Natural killer cell treated with Interleukin-12 subunit alpha and Interleukin-12 subunit beta and Interleukin-15 and Interleukin-18, amount 100 ng/mL, for 72 hours (primary cell): Measurements from ENCODE around the gene FAM3A. TPM values are rescaled to one million over a fixed set of nuclear protein-coding genes. Genes with fewer than 3 reads are reported as not detected.

ENCODE experiments used
- ATAC-seq, 2 donors: fragments of 150-1000 bp; cut with Tn5 transposase in 1 of 2; sonication (Bioruptor Pico), chemical (Tn5 transposase) in 1 of 2; 2 replicates each; pipeline ENCODE4 v1.10.0; 2021
- DNase-seq: peaks from one replicate; pipeline ENCODE4 v3.0.0; 2022; ENCODE audit warnings: low spot score
- H3K27ac Mint-ChIP-seq, 2 donors: 1 replicate in 1 of 2; 2 replicates in 1 of 2; pipeline ENCODE4 v1.8.0; 2022; ENCODE audit warnings: mixed read lengths in 2 of 2, mild to moderate bottlenecking in 1 of 2, moderate library complexity in 1 of 2
- H3K27me3 Mint-ChIP-seq, 2 donors: 1 replicate in 1 of 2; 2 replicates in 1 of 2; pipeline ENCODE4 v1.8.0; 2022; ENCODE audit warnings: mixed read lengths in 2 of 2
- H3K36me3 Mint-ChIP-seq: one replicate; pipeline ENCODE4 v1.8.0; 2022; ENCODE audit warnings: mixed read lengths
- H3K4me1 Mint-ChIP-seq, 2 donors: 1 replicate in 1 of 2; 2 replicates in 1 of 2; pipeline ENCODE4 v1.8.0; 2022; ENCODE audit warnings: low read depth in 2 of 2, mixed read lengths in 2 of 2, mild to moderate bottlenecking in 1 of 2
- H3K4me3 Mint-ChIP-seq: one replicate; pipeline ENCODE4 v1.8.0; 2022; ENCODE audit warnings: mixed read lengths
- H3K9me3 Mint-ChIP-seq: 2 replicates; pipeline ENCODE4 v1.8.0; 2022; ENCODE audit warnings: mixed read lengths
- total RNA-seq, 2 donors: library from RNA; stranded (reverse); gene quantifications; one replicate each; pipeline ENCODE4 v1.2.3, GENCODE V29; 2022

Gene FAM3A
- total RNA-seq, 2 donors from 2014 or later = 28.5 to 41.1 TPM

DNA sequence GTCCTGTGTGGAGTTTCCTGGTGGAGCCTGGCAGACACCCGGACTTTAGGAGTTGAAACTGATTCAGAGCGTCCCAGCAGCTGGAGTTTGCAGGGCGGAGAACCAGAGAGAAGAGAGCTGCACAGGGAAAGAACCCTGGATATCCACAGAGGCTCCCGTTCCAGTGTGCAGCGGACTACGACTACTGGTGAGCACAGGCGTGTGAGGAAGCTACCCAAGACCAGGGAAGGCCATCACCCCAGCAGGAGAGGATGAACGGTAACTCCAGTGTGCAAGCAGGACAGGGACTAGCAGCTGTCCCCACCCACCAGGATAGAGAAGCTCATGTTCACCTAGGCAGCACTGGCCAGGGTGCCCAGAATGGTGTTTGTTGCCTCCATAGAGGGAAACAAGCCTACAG, 39.2 kb downstream of the FAM3A start:
- DNase-seq = no peak
- Mint-ChIP-seq H3K4me3 (no peak overlapping the region), H3K36me3 (no peaks in the 10 kb centered on the region), H3K27ac (no peak overlapping the region), H3K4me1 (peaks cover 6 to 7% of the 10 kb centered on the region in 2 donors), H3K9me3 (no peaks in the 10 kb centered on the region), H3K27me3 (no peaks in the 10 kb centered on the region)
- ATAC-seq = no peak

DNA sequence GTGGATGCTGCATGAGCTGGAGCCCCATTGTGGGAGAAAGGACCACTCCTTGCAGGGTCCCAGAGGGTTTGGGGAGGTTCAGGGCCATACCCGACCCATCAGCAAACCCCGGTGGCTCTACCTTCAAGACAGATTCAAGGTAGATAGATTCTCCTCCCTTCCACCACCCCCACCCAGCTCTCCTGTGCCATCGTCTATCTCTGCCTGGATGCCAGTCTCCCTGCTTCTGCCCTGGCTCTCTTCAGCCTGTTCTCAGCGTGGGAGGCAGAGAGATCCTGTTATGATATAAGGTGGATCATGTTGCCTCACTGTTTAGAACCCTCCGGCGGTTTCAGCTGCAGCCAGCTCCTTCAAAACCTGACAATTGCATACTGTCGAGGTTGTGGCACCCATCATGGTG, 42.3 kb downstream of the FAM3A start:
- no peaks in the 10 kb centered on the region for H3K36me3 Mint-ChIP-seq
- no peak overlapping the region for H3K27ac Mint-ChIP-seq
- DNase-seq = no peak
- no peak for ATAC-seq
- no peaks in the 10 kb centered on the region for H3K27me3 Mint-ChIP-seq
- no peaks in the 10 kb centered on the region for H3K9me3 Mint-ChIP-seq
- H3K4me1 Mint-ChIP-seq = peaks cover 0 to 3% of the 10 kb centered on the region in 2 donors
- H3K4me3 Mint-ChIP-seq = no peak overlapping the region

DNA sequence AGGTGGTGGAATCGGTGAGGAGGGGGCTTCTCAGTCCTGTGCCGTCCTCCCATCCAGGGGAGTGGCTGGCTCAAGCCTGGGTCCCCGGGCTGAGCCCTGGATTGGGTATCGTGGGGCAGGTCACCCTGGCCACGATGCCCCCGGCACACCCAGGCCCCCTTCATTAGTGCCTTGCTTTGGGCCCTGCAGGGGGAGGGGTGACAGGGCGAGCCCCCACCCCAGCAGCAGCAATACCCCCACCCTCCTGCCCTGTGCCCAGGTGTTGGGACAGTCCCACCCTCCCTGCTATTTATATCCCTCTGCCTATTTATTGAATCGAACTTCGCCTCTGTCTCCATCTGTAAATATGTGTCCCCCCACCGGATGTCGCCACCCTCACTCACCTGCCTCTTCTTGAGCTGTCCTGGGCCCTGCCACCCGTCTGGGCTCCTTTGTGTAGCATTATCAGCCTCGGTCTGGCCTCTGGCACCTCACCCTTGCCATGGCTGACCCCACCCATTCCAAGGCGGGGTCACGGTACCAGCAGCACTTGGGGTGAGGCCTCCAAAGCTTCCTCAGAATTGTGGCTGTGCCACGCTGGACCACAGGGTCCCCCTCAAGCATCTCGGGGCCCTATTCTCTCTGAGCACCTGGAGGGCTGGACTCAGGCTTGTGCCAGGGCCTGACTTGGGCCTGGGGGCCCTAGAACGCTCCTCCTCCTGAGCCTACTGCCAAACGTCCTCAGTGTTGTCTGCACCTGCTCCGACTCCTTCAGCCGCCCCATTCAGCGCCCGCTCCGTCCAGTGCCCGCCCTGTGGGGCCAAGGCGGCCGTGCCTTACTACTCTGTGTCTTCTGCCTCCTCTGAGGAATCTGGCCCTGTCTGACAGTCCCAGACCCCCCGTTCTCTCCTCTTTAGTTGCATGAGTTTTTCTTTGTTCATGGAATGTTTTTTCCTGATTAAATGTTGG, 43.1 kb downstream of the FAM3A start:
- H3K36me3 Mint-ChIP-seq = no peaks in the 10 kb centered on the region
- ATAC-seq = no peak
- H3K4me1 Mint-ChIP-seq = peaks cover 0 to 3% of the 10 kb centered on the region in 2 donors
- H3K9me3 Mint-ChIP-seq = no peaks in the 10 kb centered on the region
- no peaks in the 10 kb centered on the region for H3K27me3 Mint-ChIP-seq
- no peak overlapping the region for H3K4me3 Mint-ChIP-seq
- no peak for DNase-seq
- no peak overlapping the region for H3K27ac Mint-ChIP-seq

DNA sequence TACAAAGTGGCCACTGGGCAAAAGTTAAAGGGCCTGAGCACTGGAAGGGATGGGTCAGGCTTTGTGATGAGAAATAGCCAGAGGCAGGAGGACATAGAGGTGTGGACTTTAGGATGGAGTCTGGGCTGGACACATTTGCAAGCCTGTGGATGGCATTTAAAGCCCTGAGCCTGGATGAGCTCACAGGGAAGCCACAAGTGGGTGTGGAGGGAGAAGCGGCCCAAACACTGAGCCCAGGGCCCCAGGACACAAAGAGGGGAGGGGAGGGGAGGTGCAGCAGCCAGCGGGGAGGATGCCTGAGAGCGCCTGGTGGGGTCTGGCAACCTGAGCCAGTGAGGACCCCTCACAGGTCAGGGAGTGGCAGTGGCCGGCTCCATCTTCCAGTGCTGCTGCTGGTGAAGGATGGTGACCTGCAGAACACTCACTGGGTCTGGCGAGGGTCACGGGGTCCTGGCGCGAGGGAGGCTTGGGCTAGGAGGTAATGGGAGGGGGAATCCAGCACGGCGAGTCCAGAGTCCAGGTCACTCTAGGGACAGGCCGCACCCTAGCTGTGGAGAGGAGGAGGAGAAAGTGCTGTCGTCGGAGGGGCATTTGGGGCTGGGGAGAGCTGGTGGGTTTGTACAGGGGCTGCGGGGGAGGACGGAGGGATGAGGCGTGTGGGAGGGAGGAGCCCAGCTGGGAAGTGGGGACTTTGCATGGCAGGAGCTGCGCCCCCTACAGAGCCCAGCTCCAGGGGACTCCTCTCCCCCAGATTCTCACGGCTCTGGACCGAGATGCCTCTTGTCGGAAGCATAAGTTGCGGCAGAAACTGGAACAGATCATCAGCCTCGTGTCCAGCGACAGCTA, 44.0 kb downstream of the FAM3A start:
- DNase-seq = no peak
- Mint-ChIP-seq H3K4me3 (no peak overlapping the region), H3K27ac (no peak overlapping the region), H3K9me3 (no peaks in the 10 kb centered on the region), H3K27me3 (no peaks in the 10 kb centered on the region), H3K4me1 (peaks cover 0 to 3% of the 10 kb centered on the region in 2 donors), H3K36me3 (no peaks in the 10 kb centered on the region)
- no peak for ATAC-seq

DNA sequence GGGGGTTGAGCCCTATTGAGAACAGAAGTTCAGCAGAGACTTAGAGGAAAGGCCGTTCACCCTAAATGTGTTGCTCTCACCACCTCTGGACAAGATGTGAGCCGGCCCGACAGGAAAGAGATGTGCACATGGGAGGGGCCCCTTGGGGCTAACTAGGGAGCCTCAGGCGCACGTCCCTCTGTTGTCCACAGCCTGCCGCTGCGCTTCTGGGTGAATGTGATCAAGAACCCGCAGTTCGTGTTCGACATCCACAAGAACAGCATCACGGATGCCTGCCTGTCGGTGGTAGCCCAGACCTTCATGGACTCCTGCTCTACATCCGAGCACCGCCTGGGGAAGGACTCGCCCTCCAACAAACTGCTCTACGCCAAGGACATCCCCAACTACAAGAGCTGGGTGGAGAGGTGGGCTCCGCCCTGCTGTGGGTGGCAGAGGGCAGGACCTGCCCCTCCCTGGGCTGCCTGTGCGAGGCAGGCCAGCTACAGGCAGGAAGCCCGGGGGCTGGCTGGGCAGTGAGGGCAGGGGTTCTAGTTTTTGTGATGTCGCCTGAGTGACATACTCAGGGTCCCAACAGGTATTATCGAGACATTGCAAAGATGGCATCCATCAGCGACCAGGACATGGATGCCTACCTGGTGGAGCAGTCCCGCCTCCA, 45.0 kb downstream of the FAM3A start:
- Mint-ChIP-seq H3K9me3 (no peaks in the 10 kb centered on the region), H3K4me3 (no peak overlapping the region), H3K4me1 (peaks cover 0 to 3% of the 10 kb centered on the region in 2 donors), H3K27me3 (no peaks in the 10 kb centered on the region), H3K36me3 (no peaks in the 10 kb centered on the region), H3K27ac (no peak overlapping the region)
- ATAC-seq (no peak), DNase-seq (peak; percentile 28)

DNA sequence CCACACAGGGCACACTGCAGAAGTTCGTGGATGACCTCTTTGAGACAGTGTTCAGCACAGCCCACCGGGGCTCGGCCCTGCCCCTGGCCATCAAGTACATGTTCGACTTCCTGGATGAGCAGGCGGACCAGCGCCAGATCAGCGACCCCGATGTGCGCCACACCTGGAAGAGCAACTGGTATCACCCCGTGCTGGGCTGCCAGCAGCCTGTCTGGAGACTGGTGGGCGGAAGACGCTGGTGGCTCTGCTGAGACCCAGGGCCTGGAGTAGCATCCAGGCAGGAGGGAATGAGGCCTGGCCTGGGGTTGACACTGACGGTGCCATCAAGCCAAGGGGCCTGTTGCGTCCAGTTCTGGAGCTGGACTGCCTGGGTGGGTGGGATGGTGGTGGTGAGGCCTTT, 45.6 kb downstream of the FAM3A start:
- Mint-ChIP-seq H3K27me3 (no peaks in the 10 kb centered on the region), H3K27ac (no peak overlapping the region), H3K4me1 (peaks cover 0 to 3% of the 10 kb centered on the region in 2 donors), H3K36me3 (no peaks in the 10 kb centered on the region), H3K4me3 (no peak overlapping the region), H3K9me3 (no peaks in the 10 kb centered on the region)
- DNase-seq (peak; percentile 55), ATAC-seq (no peak)

DNA sequence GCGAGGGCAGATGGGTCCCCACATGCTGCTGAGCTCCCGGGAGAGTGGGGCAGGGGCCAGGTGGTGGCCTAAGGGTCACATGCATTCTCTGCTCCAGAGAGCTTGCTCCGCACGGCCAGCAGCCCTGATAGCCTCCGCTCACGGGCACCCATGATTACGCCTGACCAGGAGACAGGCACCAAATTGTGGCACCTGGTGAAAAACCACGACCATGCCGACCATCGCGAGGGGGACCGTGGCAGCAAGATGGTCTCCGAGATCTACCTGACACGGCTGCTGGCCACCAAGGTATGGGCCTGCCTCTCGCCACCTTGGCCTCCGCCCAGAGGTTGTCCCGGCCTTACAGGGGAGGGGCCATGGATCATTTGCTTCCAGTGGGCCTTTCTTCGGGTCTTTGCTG, 46.2 kb downstream of the FAM3A start:
- Mint-ChIP-seq H3K4me3 (no peak overlapping the region), H3K36me3 (no peaks in the 10 kb centered on the region), H3K4me1 (peaks cover 0 to 3% of the 10 kb centered on the region in 2 donors), H3K27me3 (no peaks in the 10 kb centered on the region), H3K9me3 (no peaks in the 10 kb centered on the region), H3K27ac (no peak overlapping the region)
- ATAC-seq (no peak), DNase-seq (peak; percentile 41)

DNA sequence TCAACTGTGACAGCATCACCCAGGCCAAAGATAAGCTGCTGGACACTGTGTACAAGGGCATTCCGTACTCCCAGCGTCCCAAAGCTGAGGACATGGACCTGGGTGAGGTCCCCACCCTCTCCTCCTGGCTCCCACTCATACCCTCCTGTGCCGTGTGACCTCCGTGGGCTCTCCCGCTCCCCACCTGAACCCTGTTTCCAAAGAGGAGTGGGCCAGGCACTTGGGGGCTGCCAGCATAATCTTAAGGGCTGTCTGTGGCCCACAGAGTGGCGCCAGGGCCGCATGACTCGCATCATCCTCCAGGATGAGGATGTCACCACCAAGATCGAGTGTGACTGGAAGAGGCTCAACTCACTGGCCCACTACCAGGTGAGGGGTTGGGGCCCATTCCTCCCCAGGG, 46.9 kb downstream of the FAM3A start:
- Mint-ChIP-seq H3K27me3 (no peaks in the 10 kb centered on the region), H3K4me3 (no peak overlapping the region)
- ATAC-seq = no peak

DNA sequence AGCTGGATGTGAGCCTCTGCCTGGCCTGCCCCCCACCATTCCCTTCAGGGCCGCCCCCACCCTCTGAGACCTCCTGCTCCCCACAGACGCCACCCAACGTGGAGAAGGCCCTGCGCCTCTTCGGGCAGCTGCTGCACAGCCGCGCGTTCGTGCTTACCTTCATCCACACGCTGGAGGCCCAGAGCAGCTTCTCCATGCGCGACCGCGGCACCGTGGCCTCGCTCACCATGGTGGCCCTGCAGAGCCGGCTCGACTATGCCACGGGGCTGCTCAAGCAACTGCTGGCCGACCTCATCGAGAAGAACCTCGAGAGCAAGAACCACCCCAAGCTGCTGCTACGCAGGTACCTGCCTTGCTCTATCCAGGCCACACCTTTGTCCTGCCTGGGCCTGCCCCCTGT, 47.8 kb downstream of the FAM3A start:
- Mint-ChIP-seq H3K27me3 (no peaks in the 10 kb centered on the region), H3K9me3 (no peaks in the 10 kb centered on the region), H3K4me1 (no peaks in the 10 kb centered on the region), H3K36me3 (no peaks in the 10 kb centered on the region), H3K27ac (no peak overlapping the region), H3K4me3 (no peak overlapping the region)
- no peak for ATAC-seq
- DNase-seq = no peak

More for the DNA sequence above, 46.9 kb downstream of the FAM3A start:
- peak; percentile 38 for DNase-seq
- H3K4me1 Mint-ChIP-seq = peaks cover 0 to 3% of the 10 kb centered on the region in 2 donors
- H3K9me3 Mint-ChIP-seq = no peaks in the 10 kb centered on the region
- no peak overlapping the region for H3K27ac Mint-ChIP-seq
- H3K36me3 Mint-ChIP-seq = no peaks in the 10 kb centered on the region

DNA sequence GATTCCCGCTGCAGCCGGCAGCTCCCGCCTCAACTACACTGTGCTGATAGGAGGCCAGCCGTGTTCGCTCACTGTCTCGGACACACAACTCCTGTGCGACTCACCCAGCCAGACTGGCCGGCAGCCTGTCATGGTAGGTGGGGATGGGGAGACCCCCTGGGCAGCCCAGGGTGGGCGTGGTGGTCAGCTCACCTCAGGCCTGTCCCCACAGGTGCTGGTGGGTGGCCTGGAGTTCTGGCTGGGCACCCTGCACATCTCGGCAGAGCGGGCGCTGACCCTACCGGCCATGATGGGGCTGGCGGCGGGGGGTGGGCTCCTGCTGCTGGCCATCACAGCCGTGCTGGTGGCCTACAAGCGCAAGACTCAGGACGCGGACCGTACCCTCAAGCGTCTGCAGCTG, 48.5 kb downstream of the FAM3A start:
- no peaks in the 10 kb centered on the region for H3K36me3 Mint-ChIP-seq
- ATAC-seq (no peak), DNase-seq (no peak)
- no peaks in the 10 kb centered on the region for H3K4me1 Mint-ChIP-seq
- no peak overlapping the region for H3K4me3 Mint-ChIP-seq
- no peaks in the 10 kb centered on the region for H3K9me3 Mint-ChIP-seq
- no peaks in the 10 kb centered on the region for H3K27me3 Mint-ChIP-seq
- H3K27ac Mint-ChIP-seq = no peak overlapping the region

DNA sequence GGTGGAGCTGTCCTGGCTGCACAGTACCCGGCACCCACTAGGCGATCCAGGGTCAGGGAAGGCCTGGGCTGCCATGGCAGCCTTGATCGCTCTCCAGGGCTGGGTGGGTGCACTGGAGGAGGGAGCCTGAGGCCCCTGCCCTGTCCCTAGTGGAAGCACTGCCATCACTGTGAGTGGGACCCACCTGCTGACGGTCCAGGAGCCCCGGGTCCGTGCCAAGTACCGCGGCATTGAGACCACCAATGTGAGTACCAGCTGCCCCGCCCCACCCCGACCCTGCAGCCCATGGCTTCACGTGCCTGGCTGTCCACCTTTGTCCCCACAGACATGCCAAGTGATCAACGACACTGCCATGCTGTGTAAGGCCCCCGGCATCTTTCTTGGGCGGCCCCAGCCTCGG, 49.1 kb downstream of the FAM3A start:
- Mint-ChIP-seq H3K9me3 (no peaks in the 10 kb centered on the region), H3K27me3 (no peaks in the 10 kb centered on the region), H3K36me3 (no peaks in the 10 kb centered on the region), H3K4me3 (no peak overlapping the region), H3K4me1 (peaks cover 0 to under 1% of the 10 kb centered on the region in 2 donors), H3K27ac (no peak overlapping the region)
- ATAC-seq = no peak
- DNase-seq = no peak

DNA sequence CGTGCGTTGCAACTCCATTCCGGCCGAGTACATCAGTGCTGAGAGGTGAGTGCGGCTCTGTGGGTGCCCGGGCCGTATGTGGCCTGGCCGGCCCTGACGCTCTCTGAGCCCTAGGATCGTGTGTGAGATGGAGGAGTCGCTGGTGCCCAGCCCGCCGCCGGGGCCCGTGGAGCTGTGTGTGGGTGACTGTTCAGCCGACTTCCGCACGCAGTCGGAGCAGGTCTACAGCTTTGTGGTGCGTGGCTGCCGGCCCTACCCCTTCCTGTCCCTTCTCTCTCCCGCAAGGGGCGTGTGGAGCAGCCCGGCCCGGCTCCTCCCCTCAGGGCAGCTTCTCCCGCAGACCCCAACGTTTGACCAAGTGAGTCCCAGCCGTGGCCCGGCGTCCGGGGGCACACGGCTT, 50.0 kb downstream of the FAM3A start:
- ATAC-seq = no peak
- Mint-ChIP-seq H3K27me3 (no peaks in the 10 kb centered on the region), H3K27ac (no peak overlapping the region), H3K9me3 (no peaks in the 10 kb centered on the region), H3K36me3 (no peaks in the 10 kb centered on the region), H3K4me3 (no peak overlapping the region), H3K4me1 (peaks cover 0 to 3% of the 10 kb centered on the region in 2 donors)
- DNase-seq = no peak

DNA sequence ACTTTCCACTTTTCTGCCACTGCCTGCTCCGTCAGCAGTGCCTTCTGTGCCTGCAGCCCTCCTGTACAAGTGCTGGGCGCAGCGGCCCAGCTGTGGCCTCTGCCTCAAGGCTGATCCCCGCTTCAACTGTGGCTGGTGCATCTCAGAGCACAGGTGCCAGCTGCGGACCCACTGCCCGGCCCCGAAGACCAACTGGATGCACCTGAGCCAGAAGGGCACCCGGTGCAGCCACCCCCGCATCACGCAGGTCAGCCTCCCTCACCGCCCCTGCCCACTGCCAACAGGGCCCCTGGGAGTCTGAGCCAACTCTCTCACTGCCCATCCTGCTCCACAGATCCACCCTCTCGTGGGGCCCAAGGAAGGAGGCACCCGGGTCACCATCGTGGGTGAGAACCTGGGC, 50.4 kb downstream of the FAM3A start:
- DNase-seq (no peak), ATAC-seq (no peak)
- H3K36me3 Mint-ChIP-seq = no peaks in the 10 kb centered on the region
- peaks cover 0 to 3% of the 10 kb centered on the region in 2 donors for H3K4me1 Mint-ChIP-seq
- H3K27ac Mint-ChIP-seq = no peak overlapping the region
- H3K9me3 Mint-ChIP-seq = no peaks in the 10 kb centered on the region
- no peaks in the 10 kb centered on the region for H3K27me3 Mint-ChIP-seq
- H3K4me3 Mint-ChIP-seq = no peak overlapping the region
